Activated effector memory CD4-positive, alpha-beta T cell treated with anti-CD3 and anti-CD28 coated beads, Interleukin-2, amount 50 U/mL, for 16 hours (primary cell): ENCODE data around the gene ADGRG1.
"Not testable (repeated sequence)": the region's sequence is repeated elsewhere in the genome, so short reads cannot be mapped to it uniquely, and the experiment has no call there.

ENCODE experiments used
- DNase-seq: peaks from one replicate; pipeline ENCODE4 v3.0.0-alpha.2; 2020

The ADGRG1 gene

DNA sequence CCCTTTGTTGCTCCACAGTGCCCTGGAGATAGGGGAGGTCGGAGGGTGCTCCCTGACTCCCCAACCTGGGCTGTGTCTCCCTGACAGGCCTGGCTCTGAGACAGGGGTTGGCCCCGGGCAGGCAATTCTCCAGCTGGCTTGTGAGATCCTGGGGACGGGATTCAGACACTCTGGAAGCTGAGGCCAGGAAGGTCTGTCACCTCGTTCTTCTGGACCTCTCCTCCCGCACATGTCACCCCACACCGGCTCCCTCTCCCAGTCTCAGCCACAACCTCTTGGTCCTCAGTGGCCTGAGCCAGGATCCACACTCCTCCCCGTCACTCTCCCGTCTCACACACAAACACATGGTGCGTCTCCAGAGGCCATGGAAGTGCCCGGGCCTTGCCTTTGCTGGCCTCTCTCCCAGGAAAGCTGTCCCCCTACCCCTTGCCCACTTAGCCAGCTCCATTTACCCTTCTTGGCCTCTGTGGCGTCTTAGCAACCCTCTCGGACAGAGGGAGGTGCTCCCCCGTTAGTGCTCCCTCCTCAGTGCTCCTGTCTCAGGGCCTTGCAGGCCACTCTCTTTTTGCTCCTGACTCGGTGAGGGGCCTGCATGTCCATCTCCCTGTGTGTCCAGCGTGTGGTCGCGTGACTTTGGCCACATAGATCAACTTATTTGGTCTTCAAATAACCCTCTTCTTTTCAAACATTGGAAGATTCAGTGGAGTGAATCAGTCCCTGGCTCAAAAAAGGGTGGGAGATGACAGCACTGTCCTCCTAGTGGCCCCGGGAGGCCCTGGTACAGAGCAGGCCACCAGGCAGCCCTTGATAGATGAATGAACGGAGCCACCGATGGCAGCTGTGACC lies 40.4 kb downstream of the ADGRG1 start:
- no peak for DNase-seq

DNA sequence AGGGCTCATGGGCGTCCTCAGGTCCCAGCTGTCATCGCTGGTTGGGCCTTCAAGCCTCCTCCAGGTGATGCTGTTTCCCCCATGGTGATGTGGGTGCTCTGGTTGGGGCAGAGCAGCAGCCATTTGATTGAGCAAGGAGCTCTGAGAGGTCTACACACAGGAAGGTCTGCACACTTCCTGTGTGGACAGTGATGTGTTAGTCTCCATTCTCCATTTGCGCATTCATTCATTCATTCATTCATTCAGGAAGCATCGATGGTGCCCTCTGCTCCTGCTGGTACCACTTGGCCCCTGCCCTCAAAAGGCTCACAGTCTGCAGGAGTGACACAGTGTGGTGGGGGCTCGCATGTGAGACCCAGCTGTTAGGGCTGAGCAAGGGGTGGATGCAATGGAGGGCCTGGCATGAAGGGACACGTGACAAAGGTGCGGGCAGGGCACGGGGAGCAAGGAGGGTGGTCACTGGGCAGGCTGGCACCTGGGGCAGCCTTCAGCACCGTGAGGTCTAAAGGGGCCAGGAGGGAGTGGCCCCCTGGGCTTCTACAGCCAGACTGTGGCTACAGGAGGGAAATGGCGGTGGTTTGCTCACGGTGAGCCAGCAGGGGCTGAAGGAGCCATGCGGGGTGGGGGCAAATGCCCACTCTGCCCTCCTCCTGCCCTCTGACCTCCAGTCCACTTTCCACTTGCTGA lies 41.2 kb downstream of the ADGRG1 start:
- DNase-seq, result no peak

DNA sequence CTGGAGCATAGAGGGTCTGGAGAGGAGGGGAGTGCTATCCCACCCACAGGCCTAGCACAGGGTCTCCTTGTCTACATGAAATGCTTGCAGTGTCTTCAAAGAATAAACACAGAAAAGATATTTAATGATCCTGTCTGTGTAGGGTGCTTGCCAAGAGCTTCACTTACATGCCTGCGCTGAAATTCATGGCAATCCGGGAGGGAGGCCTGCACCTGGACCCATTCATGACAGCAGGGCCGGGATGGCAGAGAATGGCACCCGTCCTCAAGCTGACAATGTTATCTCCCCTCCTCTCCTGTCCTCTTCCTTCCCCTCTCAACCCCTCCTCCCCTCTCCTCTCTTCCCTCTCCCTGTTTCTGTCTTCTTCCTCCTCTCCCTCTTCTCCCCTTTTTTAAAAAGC lies 41.8 kb downstream of the ADGRG1 start:
- DNase-seq, result no peak

DNA sequence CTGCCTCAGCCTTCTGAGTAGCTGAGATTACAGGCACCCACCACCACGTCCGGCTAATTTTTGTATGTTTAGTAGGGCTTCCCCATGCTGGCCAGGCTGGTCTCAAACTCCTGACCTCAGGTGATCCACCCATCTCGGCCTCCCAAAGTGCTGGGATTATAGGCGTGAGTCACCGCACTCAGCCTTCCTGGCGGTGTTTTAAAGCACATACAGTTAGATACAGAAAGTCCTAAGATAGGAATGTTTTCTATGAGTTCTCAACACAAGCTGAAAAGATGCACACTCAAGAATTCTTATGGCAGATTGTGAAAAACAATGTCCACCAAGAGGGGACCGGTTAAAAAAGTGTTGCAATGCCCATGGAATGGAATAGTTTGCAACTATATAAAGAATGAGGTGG lies 43.0 kb downstream of the ADGRG1 start:
- DNase-seq, result not testable (repeated sequence)

DNA sequence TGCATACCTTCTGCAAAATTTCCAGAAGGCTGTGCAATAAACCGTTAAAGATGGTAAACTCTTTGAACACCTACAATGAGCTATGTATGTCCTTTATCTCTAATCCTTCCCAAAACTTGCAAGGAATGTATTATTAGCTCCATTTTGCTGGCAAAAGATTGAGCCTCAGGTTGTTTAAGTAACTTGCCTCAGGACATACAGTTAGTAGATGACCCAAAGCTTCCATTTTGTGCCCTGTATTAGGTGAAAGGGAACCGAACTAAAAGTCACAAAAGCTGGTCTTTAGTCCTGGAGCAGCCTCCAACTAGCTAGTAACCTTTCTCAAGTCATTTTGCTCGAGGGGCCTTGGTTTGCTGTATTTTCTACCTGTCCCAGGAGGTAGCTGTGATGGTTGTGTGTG lies 44.0 kb downstream of the ADGRG1 start:
- DNase-seq, result no peak

DNA sequence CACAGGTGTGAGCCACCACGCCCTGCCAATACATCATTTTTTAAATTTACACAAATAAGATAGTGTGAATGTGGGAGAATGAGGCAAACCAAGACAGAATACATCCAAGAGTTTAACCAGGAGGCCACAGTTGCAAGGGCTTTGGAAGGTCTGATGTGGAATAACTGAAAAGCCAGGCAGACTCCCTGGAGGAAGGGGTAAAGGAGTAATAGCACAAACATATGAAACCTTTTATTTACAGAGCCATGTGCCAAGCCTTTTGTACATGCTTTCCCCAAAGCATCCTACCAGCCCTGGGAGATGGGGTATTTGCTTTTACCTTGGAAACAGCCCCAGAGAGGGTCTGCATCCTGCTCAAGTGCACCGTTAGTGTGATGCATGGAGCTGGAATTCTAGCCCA lies 44.4 kb downstream of the ADGRG1 start:
- no peak for DNase-seq

DNA sequence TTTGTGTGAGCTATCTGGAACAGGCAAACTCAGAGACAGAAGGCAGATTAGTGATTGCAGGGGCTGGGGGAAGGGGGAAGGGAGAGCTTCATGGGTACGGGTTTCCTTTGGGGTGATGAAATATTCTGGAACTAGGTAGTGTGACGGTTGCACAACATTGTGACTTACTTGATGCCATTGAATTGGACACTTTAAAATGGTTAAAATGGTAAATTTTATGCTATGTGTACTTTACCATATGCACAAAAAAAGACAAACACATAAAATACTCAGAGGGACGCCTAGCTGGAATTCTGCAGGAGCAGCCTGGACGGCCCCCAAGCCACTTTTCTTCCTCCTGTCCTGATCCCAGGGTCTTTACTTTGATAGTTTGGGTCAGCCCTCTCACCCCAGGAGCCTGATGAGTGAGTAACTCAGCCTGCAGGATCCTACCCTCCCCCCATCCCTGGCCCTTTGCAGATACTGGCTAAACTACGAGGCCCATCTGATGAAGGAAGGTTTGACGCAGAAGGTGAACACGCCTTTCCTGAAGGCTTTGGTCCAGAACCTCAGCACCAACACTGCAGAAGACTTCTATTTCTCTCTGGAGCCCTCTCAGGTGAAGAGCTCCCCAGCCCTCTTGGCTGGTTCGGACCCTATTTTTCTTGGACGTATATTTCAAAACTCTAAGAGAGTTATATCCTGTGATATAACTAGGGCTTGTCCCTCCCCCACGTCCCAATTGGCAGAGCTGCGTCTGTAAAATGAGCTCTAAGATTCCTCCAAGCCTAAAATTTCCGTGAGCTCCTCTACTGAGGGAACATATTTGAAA lies 47.5 kb downstream of the ADGRG1 start:
- DNase-seq, result no peak

DNA sequence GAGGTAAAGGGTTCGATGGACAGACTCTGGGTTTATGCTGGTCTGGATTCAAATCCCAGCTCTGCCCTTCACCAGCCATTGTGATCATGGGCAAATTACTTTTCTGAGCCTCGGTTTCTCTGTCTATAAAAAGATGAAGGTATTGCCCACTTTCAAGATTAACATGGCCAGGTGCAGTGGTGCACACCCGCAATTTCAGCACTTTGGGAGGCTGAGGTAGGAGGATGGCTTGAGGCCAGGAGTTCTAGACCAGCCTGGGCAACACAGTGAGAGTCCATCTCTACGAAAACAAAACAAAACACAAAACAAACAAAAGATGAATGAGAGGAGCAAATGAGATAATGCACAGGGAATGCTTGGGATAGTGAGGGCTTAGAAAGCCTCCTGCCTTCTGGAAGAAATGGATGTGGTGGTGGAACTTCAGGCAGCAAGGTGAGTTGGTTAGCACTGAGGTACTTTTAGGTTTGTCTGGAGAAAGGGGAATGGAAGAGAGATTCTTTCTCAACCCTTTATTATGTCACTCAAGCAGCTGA lies 48.2 kb downstream of the ADGRG1 start:
- no peak for DNase-seq

DNA sequence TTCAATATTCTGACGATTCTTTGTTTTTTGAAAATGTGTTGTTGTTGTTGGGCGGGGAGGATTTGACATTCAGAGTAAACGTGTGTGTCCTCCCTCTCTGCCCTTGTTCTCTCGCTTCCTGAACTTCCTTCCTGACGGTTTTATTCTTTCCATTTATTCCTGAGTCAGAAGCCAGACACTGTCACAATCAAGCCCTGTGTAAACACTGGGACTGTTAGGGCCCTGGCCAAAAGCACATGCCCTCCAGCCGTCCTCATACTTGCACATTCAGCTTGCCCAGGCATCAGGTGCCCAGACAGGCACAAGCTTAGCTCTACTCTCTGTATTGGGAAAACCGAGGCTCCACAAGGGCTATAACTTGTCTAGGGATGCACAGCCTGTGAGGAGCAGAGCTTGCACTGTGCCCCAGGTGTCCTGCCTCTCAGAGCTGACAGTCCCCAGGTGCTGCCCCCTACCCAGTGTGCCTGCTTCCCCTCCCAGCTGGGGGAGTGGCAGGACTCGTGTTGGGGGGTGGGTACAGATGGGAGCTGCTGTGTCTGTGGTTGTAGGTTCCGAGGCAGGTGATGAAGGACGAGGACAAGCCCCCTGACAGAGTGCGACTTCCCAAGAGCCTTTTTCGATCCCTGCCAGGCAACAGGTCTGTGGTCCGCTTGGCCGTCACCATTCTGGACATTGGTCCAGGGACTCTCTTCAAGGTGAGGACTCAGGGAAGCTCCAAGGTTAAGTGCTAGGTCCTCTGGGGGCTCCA lies 49.4 kb downstream of the ADGRG1 start:
- no peak for DNase-seq

DNA sequence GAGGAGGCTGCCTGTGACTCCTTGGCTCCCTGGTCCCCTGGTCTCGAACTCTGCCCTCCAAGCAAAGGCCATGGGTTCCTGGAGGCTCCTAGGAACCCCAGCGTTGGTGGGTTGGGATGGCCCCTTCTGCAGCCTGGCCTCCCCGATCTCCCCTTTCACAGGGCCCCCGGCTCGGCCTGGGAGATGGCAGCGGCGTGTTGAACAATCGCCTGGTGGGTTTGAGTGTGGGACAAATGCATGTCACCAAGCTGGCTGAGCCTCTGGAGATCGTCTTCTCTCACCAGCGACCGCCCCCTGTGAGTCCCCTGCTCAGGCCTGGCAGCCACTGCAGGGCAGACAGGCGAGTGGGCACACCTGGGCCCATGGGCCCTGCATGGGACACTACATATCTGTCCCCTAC lies 50.6 kb downstream of the ADGRG1 start:
- DNase-seq, result no peak

DNA sequence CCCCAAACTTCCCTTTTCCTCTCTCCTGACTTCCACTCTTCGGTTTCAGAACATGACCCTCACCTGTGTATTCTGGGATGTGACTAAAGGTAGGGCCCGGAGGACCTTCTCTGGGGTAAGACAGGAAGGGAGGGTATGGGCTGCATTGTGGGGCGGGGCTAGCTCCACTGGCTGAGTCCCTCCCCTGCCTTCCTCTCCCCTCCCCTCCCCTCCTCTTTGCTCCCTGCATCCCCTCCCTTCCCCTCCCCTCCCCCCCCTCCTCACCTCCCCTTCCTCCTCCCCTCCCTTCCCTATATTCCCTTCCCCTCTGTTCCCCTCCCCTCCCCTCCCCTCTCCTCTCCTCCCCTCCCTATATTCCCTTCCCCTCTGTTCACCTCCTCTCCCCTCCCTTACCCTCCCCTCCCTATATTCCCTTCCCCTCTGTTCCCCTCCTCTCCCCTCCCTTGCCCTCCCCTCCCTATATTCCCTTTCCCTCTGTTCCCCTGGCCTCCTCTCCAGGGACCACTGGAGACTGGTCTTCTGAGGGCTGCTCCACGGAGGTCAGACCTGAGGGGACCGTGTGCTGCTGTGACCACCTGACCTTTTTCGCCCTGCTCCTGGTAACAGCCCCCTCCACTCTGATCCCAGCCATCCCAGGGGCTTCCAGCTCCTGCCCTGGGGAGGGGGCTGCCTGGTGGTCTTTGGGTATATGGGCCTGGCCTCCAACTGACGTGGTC lies 51.5 kb downstream of the ADGRG1 start:
- DNase-seq, result no peak

DNA sequence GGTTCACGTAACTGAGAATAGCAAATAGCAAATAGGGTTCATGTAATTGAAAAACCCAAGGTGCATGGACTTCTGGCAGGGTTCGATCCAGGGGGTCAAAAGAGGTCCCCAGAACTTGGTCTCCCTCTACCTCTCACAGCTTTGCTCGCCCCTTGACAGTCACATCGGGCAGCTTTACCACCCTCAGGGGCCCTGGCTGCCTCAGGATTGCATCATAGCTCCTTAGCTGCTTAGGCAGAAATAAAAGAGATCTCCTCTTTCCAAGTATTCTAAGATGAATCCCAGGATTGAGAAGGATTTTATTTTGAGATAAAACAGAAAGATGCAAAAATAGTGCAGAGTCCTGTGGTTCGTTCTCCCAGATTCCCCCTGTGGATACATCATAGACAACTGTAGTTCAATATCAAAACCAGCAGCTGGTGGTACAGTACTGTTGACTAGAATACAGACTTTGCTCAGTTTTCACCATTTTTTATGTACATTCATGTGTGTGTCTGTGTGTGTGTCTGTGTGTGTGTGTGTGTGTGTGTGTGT lies 52.5 kb downstream of the ADGRG1 start:
- DNase-seq, result no peak

DNA sequence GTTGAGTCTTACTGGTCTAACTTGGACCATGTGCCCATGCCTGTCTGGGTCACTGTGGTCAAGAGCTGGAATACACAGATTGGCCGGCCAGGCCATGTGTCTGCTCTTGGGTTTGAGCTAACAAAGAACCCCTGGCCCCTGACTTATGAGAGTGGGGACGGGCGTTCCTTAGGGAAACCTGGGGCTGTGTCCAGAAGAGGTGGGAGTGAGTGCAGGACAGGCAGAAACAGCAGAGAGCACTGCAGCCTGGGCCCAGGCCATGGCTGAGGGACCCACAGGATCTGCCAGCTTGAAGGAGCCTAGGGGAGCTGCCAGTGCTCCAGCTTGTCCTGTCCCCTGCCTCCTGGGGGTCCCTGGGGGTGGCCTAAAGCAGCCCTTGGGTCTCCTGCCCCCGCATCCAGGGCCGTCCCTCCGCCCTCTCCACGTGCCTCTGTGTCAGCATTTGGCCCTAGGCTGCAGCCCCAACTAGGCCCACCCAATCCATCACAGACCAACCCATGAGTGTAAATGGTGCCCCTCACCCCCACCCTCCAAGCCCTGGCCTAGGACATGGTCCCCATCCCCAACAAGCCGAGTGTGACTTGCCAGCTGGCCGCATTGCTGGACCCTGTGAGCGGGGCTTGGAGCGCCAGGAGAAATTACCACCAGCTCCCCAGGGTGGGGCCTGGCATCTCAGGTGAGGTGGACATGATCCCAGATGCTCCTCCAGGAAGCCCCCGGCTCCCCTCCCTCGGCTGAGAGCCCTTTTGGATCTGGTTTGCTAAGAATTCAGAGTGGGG lies 53.7 kb downstream of the ADGRG1 start:
- no peak for DNase-seq

DNA sequence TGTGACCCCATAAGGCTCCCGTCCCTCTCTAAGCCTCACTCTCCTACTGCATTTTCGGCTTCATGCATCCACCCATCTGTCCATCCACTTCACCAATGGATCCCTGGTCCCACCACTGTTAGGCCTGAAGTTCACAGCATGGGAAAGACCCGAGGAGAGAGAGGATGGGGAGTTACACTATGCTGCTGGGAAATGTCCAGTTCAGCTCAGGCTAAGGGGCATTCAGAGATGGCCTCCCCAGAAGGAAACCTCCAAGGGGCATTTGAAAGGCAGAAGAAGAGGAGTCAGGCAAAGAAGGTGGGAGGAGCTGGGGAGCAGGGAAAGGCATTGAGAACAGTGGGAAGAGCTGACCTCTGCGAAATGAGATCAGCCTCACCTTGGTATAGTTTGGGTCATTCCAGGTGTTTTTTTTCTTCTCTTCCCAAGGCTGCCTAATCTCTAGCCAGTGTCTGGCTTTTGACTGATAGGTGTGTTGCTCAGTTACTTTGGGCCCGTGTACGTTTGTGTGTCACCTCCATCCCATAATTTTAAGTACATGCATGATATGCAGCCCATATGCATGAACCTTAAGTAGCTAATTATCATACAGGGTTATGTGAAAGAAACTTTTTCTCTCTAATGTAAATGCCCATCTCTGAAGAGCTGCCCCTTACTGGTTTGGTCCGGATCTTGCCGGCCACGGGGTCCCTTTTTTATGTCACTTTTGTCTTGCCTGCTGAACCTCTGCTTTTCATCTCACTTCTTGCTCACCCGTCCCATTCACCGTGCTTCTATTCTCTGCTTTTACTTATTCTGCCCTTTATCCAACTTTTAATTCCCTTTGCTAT lies 54.6 kb downstream of the ADGRG1 start:
- DNase-seq, result no peak

DNA sequence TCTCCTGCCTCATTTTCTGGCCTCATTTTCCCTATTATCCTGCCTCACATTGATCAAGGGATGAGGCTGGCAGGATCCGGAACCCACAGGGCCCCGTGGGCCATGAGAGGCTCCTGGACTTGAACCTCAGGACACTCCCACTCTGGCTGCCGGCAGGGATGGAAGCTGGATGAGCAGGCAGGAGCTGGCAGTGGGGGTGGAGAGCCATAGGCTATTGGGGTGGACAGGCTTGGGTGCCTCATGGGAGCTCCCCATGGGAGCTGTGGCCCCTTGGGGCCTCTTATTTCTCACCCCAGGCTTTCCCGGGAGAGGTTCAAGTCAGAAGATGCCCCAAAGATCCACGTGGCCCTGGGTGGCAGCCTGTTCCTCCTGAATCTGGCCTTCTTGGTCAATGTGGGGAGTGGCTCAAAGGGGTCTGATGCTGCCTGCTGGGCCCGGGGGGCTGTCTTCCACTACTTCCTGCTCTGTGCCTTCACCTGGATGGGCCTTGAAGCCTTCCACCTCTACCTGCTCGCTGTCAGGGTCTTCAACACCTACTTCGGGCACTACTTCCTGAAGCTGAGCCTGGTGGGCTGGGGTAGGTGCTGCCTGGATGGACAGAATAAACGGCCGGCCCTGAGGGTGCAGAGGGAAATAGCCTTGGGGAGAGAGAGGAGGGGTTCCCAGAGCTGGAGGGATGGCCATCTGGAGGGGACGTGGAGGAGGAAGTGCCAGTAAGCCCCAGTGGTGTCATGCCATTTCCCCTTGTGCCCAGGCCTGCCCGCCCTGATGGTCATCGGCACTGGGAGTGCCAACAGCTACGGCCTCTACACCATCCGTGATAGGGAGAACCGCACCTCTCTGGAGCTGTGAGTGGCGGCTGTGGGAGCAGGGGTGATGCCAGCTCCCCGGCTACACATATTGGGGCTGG lies 55.5 kb downstream of the ADGRG1 start:
- DNase-seq, result no peak

DNA sequence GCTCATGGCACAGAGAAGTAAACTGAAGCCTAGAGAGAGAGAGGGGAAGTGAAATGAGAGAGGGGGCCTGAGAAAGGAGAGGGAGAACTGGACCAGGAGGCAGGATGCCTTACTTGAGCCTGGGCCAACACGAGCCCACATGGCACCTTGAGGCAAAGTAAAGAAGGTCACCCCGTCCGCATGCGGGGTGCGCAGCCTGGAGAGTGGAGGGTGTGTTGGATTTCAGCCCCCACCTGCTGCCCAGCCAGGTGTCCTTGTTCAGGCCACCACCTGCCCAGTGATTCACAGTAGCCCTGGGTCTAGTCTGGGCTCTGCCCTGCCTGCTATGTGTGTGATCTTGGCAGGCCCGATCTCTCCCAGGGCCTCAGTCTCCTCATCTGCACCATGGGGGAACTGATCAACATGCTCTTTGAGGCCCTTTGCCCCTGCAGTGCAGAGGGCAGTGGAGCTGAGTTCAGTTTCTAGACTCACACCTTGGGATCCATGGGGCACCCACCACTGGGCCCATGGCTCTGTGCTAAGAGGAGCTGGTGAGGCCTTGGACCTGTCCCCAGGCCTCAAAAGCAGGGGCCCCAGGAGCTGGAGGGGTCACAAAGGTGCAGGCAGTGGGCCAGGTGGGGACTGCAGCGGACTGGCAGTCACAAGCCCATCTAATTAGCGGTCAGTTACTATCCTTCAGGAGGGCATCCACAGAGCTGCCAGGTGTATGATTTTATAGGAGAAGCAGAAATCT lies 56.4 kb downstream of the ADGRG1 start:
- no peak for DNase-seq

DNA sequence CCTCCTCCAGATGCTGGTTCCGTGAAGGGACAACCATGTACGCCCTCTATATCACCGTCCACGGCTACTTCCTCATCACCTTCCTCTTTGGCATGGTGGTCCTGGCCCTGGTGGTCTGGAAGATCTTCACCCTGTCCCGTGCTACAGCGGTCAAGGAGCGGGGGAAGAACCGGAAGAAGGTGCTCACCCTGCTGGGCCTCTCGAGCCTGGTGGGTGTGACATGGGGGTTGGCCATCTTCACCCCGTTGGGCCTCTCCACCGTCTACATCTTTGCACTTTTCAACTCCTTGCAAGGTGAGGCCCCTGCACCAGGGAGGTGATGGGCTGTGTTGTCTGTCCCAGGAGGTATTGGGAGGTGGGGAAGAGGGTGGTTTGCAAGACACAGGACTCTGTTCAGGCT lies 57.2 kb downstream of the ADGRG1 start:
- no peak for DNase-seq

DNA sequence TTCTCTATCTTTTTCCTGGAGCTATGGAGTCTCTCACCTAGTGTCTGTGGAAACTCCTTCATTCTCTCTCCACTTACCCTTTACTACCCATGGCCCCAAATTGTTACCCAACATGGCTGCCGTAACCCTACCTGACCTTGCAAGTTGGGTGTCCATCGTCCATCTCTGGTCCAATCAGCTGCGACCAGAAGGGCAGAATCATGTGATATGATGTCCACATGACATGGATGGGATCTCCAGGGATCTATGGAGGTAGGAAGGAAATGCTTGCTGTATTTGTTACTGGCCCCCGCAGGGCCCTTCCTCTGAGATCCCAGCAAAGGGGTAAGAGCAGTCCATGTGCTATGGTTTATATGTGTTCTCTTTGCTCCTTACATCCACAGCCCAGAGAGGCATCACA lies 58.1 kb downstream of the ADGRG1 start:
- no peak for DNase-seq
